ENCODE data around the gene HMCN2.
A peak's percentile ranks its signal among the peaks of the same experiment; 100 is the strongest.

Gene HMCN2

DNA sequence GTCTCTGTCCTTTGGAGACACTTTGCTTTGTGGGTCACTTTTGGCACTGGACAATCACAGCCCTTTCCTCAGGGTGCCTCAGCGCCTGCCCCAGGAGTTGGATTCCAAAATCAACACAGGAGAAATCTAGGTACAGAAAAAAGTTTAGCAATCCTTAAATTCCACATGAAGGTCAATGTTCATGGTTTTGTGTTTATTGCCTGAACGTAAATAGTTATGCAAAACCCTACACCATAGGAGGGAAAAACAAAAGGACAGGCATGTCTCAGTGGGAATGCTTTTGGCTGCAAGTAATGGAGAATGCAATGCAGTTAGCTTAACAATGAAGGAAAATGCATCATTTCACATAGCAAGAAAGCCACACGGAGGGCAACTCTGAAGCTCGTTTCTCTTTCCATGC lies 6.5 kb upstream of the HMCN2 start:
- H3K4me3 ChIP-seq = no peak overlapping the region
- no peak overlapping the region for H3K27ac ChIP-seq
- peaks cover 12 to 20% (median 16%) of the 10 kb centered on the region in 11 experiments for H3K27me3 ChIP-seq
- H3K36me3 ChIP-seq = no peaks in the 10 kb centered on the region
- no peak for TF ChIP-seq Cebpa-rat (IDR thresholded peaks at IDR 0.05)
- H3K9ac ChIP-seq = no peak overlapping the region
- no peak overlapping the region for H3K4me2 ChIP-seq
- peaks cover 0 to 15% (median 9%) of the 10 kb centered on the region in 10 experiments; a peak in 8 of 20 replicates for H3K4me1 ChIP-seq
- H4K20me1 ChIP-seq = peaks cover 0 to 11% (median 0%) of the 10 kb centered on the region in 11 experiments; a peak in 4 of 22 replicates
- peaks cover 12 to 24% (median 19%) of the 10 kb centered on the region in 11 experiments for H3K9me3 ChIP-seq (replicated peaks in 1 of 11)

DNA sequence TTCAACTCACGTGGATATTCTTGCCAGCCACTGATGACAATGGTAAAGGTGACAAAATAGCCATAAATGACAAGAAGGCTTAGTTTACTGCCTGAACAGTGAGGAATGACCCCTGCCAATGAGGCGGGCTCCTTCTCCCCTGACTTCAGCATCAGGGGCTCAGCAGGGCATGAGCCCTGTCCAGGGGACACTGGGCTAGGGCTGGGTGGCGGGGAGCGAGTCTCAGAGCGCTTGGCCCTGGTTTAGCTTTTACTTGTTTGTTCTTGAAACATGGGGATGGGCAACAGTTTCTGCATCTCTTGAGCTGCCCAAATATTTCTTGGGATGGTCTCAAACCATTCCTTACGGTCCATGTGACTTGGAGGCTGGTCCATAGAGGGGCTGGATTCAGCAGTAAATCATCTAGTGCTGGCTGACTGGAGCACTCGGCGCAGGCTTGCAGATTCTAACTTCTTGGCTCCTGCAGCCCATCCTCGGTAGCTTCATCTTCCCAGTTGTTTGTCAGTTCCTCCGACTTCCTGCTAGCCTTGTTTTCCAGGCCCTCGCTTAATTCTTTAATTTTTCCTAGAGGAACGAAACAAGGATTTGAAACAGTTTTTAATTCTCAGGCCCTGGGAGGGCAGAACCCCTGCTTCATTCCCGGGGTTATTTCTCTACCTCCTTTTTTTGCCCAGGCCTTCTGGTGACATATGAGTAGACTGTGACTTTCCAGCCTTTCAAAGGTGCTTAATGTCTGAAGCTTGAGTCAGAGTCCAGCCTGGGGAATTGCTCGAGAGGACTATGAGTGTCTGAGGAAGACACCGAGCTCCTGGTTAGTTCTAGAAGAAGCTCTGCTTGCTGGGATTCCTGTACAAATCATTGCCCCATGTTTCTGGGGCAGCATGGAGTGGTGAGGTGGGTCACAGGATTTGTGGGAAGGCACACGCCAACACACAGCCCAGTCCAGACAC lies 4.5 kb upstream of the HMCN2 start:
- Histone ChIP-seq H3K27ac (no peak overlapping the region), H3K4me1 (peaks cover 0 to 17% (median 6%) of the 10 kb centered on the region in 10 experiments; a peak in 8 of 20 replicates), H3K4me2 (no peak overlapping the region), H3K36me3 (no peaks in the 10 kb centered on the region), H3K27me3 (peaks cover 33 to 41% (median 37%) of the 10 kb centered on the region in 11 experiments), H3K9ac (no peak overlapping the region), H3K4me3 (no peak overlapping the region), H3K9me3 (replicated peaks in 1 of 11) (peaks cover 12 to 24% (median 19%) of the 10 kb centered on the region in 11 experiments), H4K20me1 (peaks cover 0 to 11% (median 0%) of the 10 kb centered on the region in 11 experiments; a peak in 6 of 22 replicates)
- TF ChIP-seq Cebpa-rat (IDR thresholded peaks at IDR 0.05) = no peak

DNA sequence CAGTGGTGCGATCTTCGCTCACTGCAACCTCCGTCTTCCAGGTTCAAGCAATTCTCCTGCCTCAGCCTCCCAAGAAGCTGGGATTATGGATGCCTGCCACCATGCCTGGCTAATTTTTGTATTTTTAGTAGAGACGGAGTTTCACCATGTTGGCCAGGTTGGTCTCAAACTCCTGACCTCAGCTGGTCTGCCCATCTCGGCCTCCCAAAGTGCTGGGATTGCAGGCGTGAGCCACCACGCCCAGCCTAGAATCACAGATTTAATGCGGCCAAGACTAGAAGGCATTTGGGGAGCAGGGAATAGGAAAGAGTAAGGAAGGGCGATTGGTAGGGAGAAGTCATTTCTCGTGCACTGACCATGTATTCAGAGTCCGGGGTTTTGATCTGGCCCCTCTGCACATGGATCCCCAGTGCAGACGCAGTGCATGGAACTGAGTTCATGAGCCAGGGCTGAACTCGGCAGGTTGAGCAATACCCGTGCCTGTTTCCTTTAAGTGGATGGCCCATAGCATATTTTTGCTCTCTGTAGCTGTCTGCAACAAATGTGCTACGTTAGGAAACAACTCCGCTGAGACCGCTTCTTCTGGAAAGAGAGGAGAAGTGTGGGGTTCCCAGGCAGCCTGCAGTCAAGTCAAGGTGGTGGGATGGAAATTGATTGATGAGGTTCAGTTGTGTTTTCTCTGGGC lies 3.4 kb upstream of the HMCN2 start:
- no peak overlapping the region for H3K27ac ChIP-seq
- H3K36me3 ChIP-seq = no peaks in the 10 kb centered on the region
- H4K20me1 ChIP-seq = peaks cover 0 to 11% (median 0%) of the 10 kb centered on the region in 11 experiments; a peak in 7 of 22 replicates
- 0 out of 22 replicates have a peak overlapping the region, but pooled peaks of 1 of the 11 experiments have one; percentile 33 for H3K4me2 ChIP-seq
- no peak overlapping the region for H3K4me3 ChIP-seq
- H3K9ac ChIP-seq = no peak overlapping the region
- peaks cover 12 to 22% (median 18%) of the 10 kb centered on the region in 11 experiments for H3K9me3 ChIP-seq (replicated peaks in 1 of 11)
- H3K27me3 ChIP-seq = peaks cover 44 to 52% (median 48%) of the 10 kb centered on the region in 11 experiments
- no peak for TF ChIP-seq Cebpa-rat (IDR thresholded peaks at IDR 0.05)
- H3K4me1 ChIP-seq = peaks cover 0 to 17% (median 6%) of the 10 kb centered on the region in 10 experiments; a peak in 8 of 20 replicates

- H3K27ac ChIP-seq = no peak overlapping the region
- H3K4me2 ChIP-seq = peak overlapping the region in 4 of 11 experiments; percentile 2 to 33 (median 5); a peak in 4 of 22 replicates
- peaks cover 0 to 11% (median 0%) of the 10 kb centered on the region in 11 experiments; a peak in 8 of 22 replicates for H4K20me1 ChIP-seq
- no peak overlapping the region for H3K4me3 ChIP-seq
- peaks cover 8 to 17% (median 12%) of the 10 kb centered on the region in 11 experiments for H3K9me3 ChIP-seq (replicated peaks in 1 of 11)
- H3K9ac ChIP-seq = no peak overlapping the region
- H3K36me3 ChIP-seq = no peaks in the 10 kb centered on the region
- peaks cover 0 to 17% (median 8%) of the 10 kb centered on the region in 10 experiments; a peak in 10 of 20 replicates for H3K4me1 ChIP-seq
- peaks cover 49 to 58% (median 53%) of the 10 kb centered on the region in 11 experiments for H3K27me3 ChIP-seq
- TF ChIP-seq Cebpa-rat (IDR thresholded peaks at IDR 0.05) = no peak
These were observed 2.8 kb upstream of the HMCN2 start for GRCh38 chr9:130262771-130263170.

DNA sequence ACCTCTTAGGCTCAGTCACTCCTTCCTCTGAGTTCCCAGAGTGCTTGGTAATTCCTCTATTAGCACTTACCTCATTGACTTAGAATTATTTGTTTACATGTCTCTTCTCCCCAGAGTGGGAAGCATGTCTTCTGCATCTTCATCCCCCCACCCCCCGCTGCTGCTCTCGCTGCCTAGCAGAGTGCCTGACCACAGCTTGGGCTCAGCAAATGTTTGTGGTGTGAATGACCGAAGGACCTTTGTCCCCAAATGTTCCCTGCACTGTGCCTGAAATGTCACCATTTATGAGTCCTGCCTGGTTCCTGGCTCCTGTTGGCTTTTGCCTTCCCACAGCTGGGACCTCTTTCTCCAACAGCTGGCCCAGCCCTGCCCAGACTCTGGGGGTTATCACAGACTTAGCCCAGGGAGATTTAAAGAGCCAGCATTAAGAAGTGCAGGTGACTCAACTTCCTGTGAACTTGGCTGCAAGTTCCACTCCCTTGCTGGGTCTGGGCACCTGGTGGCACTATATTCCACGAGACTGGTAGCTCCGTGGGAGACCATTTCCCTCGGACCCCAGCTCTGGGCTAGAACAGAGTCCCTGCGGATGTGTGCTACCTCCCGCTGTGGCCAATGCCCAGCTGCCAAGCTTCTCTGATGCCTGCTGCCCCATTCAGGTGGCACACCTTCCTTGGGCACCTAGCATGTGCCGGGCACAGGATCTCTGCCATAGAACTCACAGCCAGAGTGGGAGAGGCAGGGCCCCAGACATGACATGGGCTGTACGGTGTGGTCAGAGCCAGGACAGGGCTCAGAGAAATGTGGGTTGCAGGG lies 1.8 kb upstream of the HMCN2 start:
- peak overlapping the region in 2 of 11 experiments; percentile 12 to 33; a peak in 2 of 22 replicates for H3K4me2 ChIP-seq
- H3K4me1 ChIP-seq = peaks cover 0 to 25% (median 17%) of the 10 kb centered on the region in 10 experiments; a peak in 18 of 20 replicates
- no peak overlapping the region for H3K9ac ChIP-seq
- no peak overlapping the region for H3K4me3 ChIP-seq
- peaks cover 0 to 6% (median 2%) of the 10 kb centered on the region in 11 experiments; a peak in 9 of 22 replicates for H3K9me3 ChIP-seq (replicated peaks in 1 of 11)
- H3K27ac ChIP-seq = no peak overlapping the region
- H3K27me3 ChIP-seq = peaks cover 49 to 68% (median 60%) of the 10 kb centered on the region in 11 experiments
- peaks cover 0 to 11% (median 0%) of the 10 kb centered on the region in 11 experiments; a peak in 8 of 22 replicates for H4K20me1 ChIP-seq
- no peaks in the 10 kb centered on the region for H3K36me3 ChIP-seq
- TF ChIP-seq Cebpa-rat (IDR thresholded peaks at IDR 0.05) = no peak

- peak overlapping the region in 1 of 11 experiments; percentile 33; a peak in 1 of 22 replicates for H3K4me2 ChIP-seq
- no peak for TF ChIP-seq Cebpa-rat (IDR thresholded peaks at IDR 0.05)
These were observed 878 bp upstream of the HMCN2 start for GRCh38 chr9:130264414-130265350.

More at GRCh38 chr9:130264414-130265350, 878 bp upstream of the HMCN2 start:
- no peak overlapping the region for H3K9ac ChIP-seq
- H3K27ac ChIP-seq = no peak overlapping the region
- no peak overlapping the region for H3K4me3 ChIP-seq
- peaks cover 49 to 70% (median 60%) of the 10 kb centered on the region in 11 experiments for H3K27me3 ChIP-seq
- H3K4me1 ChIP-seq = peaks cover 0 to 31% (median 19%) of the 10 kb centered on the region in 10 experiments; a peak in 18 of 20 replicates
- no peaks in the 10 kb centered on the region for H3K36me3 ChIP-seq
- H4K20me1 ChIP-seq = peaks cover 0 to 11% (median 0%) of the 10 kb centered on the region in 11 experiments; a peak in 8 of 22 replicates
- H3K9me3 ChIP-seq (replicated peaks in 1 of 11) = no peaks in the 10 kb centered on the region
